Fibroblast of the aortic adventitia (primary cell): ENCODE data around the gene CELF6. TPM values are rescaled to one million over a fixed set of nuclear protein-coding genes. Genes with fewer than 3 reads are reported as not detected.
A peak's percentile ranks its signal among the peaks of the same experiment; 100 is the strongest.

ENCODE experiments used
- DNase-seq: peaks from one replicate; pipeline ENCODE4 v3.0.0-alpha.2; 2010; ENCODE audit warnings: low read depth
- H3K4me3 ChIP-seq: 2 replicates; pipeline ENCODE4 v1.5.1; 2011; ENCODE audit warnings: low read depth, mild to moderate bottlenecking, control low read depth, low read length, moderate library complexity
- total RNA-seq: library from RNA; depleted of rRNA; stranded (reverse); fragments of >200 nt; gene quantifications from 2 replicates; pipeline ENCODE4 v1.2.3, GENCODE V29; 2012; ENCODE audit warnings: low replicate concordance
- TF ChIP-seq, protein P1 (sequence below): IDR thresholded peaks from 2 replicates; pipeline ENCODE4 v1.5.1; 2011; ENCODE audit warnings: mild to moderate bottlenecking, low read length, control low read depth, inconsistent platforms; ENCODE audit not compliant: insufficient read depth

The CELF6 gene
- total RNA-seq, 1 donor = 0.18 TPM

GRCh38 chr15:72307026-72307425 is 12.9 kb downstream of the CELF6 start:
- H3K4me3 ChIP-seq = no peak overlapping the region
- TF ChIP-seq, protein P1, sequence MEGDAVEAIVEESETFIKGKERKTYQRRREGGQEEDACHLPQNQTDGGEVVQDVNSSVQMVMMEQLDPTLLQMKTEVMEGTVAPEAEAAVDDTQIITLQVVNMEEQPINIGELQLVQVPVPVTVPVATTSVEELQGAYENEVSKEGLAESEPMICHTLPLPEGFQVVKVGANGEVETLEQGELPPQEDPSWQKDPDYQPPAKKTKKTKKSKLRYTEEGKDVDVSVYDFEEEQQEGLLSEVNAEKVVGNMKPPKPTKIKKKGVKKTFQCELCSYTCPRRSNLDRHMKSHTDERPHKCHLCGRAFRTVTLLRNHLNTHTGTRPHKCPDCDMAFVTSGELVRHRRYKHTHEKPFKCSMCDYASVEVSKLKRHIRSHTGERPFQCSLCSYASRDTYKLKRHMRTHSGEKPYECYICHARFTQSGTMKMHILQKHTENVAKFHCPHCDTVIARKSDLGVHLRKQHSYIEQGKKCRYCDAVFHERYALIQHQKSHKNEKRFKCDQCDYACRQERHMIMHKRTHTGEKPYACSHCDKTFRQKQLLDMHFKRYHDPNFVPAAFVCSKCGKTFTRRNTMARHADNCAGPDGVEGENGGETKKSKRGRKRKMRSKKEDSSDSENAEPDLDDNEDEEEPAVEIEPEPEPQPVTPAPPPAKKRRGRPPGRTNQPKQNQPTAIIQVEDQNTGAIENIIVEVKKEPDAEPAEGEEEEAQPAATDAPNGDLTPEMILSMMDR = no peak
- no peak for DNase-seq

DNA sequence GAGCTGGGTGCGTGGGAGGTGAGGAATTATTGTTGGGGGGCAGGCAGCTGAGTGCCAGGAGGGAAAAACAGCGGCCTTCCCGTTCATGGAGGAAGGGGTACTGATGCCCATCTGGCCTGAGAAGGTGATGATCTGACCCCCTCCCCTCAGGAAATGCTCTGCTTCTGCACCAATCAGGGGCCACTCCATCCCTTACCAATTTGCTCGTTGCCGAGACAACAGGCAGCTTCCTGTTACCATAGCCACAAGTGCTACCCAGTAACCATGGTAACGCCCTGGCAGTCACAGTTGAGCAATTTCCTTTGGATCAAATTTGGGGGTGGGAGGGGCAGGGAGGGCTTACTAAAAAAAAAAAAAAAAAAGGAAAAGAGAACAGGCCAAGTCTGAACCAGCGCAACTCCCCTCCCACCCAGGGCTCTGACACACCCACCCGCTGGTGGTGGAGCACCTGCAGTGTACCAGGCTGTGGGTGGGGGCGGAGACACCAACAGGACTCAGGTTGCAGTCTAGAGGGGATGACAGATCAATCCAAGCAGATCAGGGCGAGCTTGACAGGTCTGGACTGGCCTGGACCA is 13.7 kb downstream of the CELF6 start:
- peak; percentile 39 for DNase-seq
- no peak overlapping the region for H3K4me3 ChIP-seq
- TF ChIP-seq, protein P1 = no peak

GRCh38 chr15:72304596-72304995 is 15.4 kb downstream of the CELF6 start:
- TF ChIP-seq, protein P1 = no peak
- DNase-seq = no peak
- H3K4me3 ChIP-seq = no peak overlapping the region

DNA sequence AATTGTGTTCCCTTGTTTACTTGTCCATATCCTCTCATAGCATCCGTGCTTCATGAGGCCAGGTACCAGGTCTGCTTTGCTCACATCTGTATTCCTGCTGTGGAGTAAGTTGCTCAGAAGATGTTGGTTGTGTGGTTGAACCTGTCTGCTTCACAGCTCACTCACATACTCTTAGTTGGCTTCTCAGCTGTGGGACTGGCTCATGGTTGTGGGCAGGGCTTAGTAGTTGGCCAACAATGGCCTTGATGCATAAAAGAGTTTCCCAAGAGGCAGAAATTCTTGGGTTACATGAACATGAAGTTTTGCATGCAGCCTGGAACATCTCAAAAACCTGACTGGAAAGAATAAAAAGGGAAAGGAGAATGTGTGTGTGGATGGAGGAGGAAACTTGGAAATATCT is 17.0 kb downstream of the CELF6 start:
- H3K4me3 ChIP-seq = no peak overlapping the region

GRCh38 chr15:72289597-72290325 is 30.2 kb downstream of the CELF6 start:
- no peak overlapping the region for H3K4me3 ChIP-seq
- no peak for DNase-seq
- TF ChIP-seq, protein P1 = no peak

More for the DNA sequence above, 17.0 kb downstream of the CELF6 start:
- peak; percentile 18 for DNase-seq
- TF ChIP-seq, protein P1 = no peak

DNA sequence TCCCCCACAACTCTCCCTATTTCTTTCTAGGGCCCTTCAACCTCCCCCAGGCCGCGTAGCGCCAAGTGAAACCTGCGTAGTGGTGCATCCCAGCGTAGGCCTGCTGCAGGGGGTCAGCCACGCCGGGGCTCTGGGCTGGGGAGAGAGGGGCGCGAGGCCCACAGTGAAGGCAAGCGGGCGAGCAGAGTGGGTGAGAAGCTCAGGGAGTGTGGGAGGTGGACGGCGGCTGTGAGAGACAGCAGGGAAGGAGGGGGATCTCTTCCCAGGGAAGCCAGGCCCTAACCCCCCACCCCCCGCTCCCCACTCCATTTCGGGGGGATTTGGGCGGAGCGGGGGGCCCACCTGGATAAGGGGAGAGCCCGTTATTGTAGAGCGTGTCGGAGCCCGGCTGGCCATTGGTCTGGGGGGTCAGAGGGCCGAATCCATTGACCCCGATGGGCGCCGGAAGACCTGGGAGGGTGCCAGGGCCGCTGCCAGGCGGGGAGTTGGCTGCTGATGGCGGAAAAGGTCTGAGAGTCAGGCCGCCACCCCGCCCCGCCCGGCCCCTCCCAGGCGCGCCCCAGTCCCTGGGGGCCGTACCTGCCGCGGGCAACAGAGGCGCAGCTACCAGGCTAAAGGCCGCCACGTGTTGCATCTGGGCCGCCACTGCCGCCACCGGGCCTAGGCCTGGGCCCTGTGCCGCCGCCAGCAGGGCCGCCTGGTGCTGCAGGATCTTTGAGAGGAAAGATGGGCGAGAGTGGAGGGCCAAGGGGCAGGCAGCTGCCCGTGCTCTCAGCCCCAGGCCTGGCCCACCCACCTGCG is 31.0 kb downstream of the CELF6 start:
- no peak for DNase-seq

More for the DNA sequence above, 31.0 kb downstream of the CELF6 start:
- H3K4me3 ChIP-seq = no peak overlapping the region
- TF ChIP-seq, protein P1 = no peak
